GM18868 (cell line): ENCODE measurements around the gene TMEM119.

Experiments
- ATAC-seq: cut with Tn5 transposase; IDR thresholded peaks from one replicate; pipeline ENCODE4 v1.9.1; 2021; ENCODE audit warnings: mild to moderate bottlenecking, moderate library complexity; ENCODE audit not compliant: unreplicated experiment

TMEM119 gene

DNA sequence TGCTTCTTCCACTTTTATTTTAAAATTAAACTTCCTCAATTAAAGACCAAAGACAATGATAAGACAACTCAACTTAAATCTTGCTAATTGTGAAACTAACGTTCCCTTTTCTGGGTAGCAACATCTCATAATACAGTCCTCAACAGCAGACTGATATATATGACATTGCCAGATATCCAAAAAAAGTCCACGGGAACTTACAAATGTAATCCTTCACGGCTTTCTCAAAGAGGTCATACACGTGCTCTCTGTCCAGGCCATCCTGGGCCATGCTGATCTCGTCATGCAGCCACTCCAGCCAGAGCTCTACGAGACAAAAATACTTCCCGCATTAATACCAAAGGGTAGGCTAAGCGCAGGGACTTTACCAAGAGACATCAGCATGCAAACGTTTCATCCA, 50.2 kb downstream of the TMEM119 start:
- ATAC-seq, result no peak

DNA sequence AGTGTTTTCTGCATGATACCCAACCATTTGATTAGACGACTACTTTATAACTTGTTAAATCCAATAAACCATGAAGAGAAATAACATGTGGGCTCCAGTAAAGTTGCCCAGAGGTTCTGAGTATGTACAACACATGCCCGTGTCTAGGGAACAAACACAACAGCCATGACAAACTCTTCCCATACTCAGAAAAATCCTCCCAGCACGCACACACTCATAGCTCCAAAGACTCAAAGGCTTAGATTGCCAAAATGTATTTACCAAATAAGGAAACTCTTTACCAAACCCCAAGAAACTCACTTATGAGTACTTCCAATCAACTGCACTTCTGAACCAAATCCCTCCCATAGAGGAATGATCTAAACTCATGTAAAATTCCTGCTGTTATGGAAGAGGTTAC, 54.2 kb downstream of the TMEM119 start:
- ATAC-seq, result no peak

DNA sequence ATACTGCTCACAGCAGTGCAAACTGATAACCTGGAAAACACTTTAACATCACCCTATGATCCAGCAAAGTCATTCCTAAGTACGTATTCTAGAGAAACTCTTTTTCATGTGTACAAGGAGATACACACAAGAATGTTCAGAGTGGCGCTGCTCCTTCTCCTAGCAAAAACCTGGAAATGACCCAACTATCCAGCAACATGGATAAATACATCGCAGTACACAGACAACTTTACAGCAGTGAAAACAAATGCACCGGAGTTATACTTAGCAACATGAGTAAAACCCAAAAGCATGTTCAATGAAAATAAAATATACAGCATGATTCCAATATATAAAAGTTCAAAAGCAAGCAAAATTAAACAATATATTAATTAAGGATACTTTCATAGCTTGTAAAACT, 55.6 kb downstream of the TMEM119 start:
- ATAC-seq, result no peak
